HG03039 (cell line): Measurements from ENCODE around the gene UNC13A.

Experiments used
- ATAC-seq: cut with Tn5 transposase; IDR thresholded peaks from one replicate; pipeline ENCODE4 v1.9.1; 2021; ENCODE audit warnings: mild to moderate bottlenecking, moderate library complexity; ENCODE audit not compliant: unreplicated experiment

UNC13A gene

GRCh38 chr19:17632577-17632976 lies 55.6 kb downstream of the UNC13A start:
- ATAC-seq, result no peak

GRCh38 chr19:17629760-17630159 lies 58.4 kb downstream of the UNC13A start:
- no peak for ATAC-seq

GRCh38 chr19:17627921-17628320 lies 60.2 kb downstream of the UNC13A start:
- ATAC-seq, result no peak

DNA sequence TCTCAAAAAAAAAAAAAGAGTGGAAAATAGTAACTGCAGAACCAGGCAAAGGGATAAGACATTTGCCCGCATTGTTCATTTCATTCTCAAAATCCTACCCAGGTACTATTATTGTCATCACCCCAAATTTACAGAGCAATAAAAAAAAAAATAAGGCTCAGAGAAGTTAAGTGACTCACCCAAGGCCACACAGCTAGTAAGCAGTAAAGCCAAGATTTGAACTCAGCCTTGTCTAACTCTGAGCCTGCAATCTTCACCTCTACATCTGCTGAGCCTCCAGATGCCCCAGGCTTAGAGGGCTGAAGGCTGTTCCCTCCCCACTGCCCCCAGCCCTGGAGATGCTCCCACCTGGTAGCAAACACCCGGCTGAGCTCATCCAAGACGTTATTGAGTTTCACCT lies 61.0 kb downstream of the UNC13A start:
- no peak for ATAC-seq

GRCh38 chr19:17626456-17627015 lies 61.6 kb downstream of the UNC13A start:
- no peak for ATAC-seq

DNA sequence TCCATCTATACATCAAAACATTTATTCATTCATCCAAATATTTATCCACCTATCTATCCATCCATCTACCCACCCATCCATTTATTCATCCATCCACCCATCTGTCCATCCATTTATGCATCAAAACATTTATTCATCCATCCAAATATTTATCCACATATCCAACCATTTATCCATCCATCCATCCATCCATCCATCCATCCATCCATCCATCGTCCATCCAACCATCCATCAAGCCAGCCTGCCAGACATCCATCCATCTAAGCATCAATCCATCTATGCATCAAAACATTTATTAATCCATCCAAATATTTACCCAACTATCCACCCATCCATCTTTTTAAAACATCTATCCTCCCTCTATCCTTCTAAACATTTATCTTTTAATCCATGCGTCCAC lies 62.2 kb downstream of the UNC13A start:
- ATAC-seq, result no peak

- ATAC-seq, result no peak
These were observed 63.1 kb downstream of the UNC13A start for GRCh38 chr19:17625043-17625442.

DNA sequence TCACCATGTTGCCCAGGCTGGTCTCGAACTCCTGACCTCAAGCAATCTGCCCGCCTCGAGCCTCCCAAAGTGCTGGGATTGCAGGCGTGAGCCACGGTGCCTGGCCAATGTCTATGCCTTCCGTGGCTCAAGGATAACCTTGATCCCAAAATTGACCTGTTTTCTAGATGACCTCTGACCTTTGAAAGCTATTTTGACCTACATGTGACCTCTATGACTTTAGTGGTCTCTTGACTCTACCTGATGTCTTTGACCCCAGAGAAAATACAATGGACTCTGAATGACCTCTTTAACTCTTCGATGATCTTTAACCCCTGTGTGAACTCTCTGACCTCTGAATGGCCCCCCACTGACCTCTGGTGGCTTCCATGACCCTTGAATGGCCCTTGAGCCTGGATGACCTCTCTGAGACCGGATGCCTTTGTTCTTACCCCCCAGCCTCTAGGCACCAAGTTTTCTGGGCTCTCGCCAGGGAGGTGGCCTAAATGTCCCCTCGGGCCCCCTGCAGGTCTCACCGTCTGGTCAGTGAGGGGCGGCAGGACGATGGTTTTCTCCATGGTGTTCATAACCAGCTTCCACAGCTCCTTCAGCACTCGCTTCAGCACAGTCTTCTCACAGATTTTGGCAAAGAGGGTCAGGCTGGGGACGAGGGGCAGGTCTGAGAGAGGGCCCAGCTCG lies 63.7 kb downstream of the UNC13A start:
- ATAC-seq, result no peak

- no peak for ATAC-seq
These were observed 64.8 kb downstream of the UNC13A start for GRCh38 chr19:17623224-17623935.

GRCh38 chr19:17620696-17621095 lies 67.5 kb downstream of the UNC13A start:
- ATAC-seq, result no peak

DNA sequence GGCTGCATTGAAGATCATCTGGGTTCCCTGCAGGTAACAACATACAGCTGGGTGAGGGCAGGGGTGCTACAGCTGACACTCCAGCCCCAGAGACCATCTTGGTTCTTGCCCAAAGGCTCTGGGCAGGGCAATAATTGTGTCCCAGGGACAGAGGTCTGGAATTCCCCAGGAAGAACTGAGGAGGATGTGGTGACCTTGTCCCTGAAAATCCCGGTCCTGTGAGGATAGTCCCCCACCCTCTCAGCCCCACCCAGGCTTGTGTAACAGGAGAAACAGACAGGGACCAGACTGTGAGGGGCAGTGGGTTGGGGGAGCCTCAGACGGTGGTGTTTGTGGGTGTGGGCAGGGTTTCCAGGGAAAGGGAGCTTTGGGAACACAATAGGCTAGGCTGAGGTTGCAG lies 69.2 kb downstream of the UNC13A start:
- ATAC-seq, result no peak

DNA sequence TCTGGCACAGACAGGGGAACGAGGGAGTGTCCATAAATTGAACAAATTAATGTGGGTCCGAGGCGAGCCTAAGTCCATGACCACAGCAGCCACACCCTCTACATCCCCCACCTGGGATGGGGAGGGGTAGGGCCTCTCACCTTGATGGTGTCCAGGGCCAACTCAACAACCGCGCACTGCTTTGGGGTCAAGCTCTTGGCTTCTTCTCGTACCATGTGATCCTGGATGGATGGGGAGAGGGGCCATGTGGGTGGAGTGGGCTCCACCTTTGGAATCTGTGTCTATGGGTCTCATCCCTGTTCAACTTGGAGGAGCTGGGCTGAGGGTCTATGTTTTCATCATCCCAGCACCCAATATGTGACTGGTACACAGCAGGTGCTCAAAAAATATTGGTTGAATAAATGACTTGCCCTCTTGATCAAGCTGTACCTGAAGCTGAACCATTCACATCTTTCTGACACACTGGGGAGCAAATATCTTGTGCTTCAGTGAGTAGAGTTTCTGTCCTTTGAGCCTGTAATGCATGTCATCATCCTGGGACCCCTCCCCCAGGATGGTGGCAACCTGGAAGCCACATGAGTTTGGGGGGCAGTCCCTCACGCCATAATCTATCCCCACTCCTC lies 69.8 kb downstream of the UNC13A start:
- ATAC-seq, result no peak

- ATAC-seq, result no peak
These were observed 70.4 kb downstream of the UNC13A start for GRCh38 chr19:17617807-17618192.

DNA sequence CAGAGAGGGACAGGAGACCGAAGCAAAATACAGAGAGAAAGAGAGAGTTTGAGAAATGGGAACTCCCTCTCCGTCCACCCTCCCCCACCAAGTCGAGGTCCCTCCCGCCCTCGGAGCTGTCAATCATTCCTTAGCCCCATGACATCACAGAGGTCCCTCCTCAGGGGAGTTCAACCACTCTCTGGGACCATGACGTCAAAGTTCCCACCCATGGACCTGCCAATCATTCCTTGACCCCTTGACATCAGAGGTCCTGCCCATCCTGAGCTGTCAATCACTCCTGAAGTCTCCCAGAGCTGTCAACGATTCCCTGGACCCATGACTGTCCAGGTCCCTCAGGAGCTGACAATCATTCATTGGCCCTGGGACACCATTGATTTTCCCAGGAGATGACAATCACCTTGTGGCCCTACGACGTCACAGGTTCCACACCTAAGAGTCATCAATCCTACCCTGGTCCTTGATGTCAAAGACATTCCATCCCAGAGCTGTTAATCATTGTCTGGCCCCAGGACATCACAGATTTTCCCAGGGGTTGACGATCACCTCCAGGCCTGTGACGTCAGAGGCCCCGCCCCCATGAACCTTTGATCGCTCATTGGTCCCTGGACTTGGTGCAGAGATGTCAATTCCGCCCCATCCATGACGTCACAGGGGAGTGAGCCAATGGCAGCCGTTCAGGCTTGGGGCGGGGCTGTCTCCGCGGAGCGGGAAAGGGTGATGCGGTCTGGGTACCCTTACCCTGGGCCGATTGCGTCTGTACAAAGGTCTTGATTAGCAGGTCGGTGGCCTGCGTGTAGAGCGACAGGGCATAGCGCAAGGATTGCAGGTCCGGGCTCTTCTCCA lies 71.0 kb downstream of the UNC13A start:
- no peak for ATAC-seq

DNA sequence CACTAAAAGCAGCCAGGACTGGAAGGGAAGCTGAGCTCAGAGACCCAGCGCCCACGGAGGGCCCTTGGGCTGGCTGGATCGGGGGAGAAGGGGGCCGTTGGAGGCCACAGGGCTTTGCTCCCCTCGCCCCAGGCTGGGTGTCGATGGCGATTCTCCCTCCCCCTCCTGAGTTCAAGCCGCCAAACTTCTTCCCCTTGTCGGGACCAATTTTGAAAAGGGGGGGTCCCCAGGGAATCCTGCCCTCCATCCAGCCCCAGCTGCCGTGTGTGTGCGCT lies 71.5 kb downstream of the UNC13A start:
- ATAC-seq, result no peak

DNA sequence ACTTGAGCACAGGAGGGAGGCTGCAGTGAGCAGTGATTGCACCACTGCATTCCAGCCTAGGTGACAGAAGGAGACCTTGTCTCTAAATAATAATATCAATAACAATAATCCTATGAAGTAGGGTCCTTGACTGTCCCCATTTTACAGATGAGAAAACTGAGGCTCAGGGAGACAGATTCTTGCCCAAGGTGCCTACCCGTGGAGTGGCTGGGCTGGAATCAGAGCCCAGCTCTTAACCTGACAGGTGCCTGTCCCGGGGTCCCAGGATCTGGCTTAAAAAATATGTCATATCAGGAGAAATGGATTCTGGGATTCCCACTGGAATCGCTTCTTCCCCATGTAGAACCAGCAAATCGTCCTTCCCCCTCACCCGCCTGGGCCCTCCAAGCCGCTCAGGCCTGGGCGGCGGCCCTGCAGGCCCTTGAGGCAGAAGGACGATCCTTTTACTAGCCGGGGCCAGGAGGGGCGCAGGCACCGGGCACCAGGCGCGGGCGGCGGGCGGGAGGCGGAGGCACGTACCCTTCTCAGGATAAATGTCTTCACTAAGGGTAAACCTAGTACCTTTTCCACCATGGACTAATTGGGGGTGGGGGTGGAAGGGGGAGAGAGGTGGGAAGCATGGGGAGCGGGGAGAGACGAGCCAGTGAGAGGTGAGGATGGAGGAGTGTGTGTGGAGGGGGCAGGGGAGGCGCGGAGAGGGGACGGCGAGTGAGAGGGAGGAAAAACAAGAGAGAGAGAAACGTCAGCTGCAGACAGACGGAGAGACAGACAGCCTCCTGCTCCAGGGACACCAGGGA lies 72.1 kb downstream of the UNC13A start:
- ATAC-seq, result no peak

GRCh38 chr19:17614476-17614875 lies 73.7 kb downstream of the UNC13A start:
- no peak for ATAC-seq

- ATAC-seq, result no peak
These were observed 76.5 kb downstream of the UNC13A start for GRCh38 chr19:17611462-17612244.

DNA sequence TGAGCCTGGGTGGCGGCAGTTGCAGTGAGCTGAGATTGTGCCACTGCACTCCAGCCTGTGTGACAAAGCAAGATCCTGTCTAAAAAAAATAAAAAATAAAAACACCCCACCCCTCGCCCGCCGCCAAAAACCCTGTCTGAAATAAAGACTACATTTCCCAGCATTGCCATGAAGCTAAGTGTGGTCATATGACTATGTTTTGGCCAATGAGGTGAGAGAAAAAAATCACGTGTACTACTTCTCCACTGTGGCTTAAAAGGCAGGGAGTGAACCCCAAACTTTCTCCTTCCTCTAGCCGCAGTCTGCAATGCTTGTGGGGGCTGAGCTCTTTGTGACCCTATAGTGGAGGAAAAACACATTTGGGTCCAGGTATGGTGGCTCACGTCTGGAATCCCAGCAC lies 77.8 kb downstream of the UNC13A start:
- ATAC-seq, result no peak

DNA sequence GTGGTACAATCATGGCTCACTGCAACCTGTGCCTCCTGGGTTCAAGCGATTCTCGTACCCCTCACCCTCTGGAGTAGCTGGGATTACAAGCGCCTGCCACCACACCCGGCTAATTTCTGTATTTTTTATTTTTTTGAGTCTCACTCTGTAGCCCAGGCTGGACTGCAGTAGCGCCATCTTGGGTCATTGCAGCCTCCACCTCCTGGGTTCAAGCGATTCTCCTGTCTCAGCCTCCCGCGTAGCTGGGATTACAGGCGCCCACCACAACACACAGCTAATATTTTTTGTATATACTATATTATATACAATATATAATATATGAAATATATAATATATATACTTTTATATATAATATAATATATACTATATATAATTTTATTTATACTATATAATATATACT lies 80.2 kb downstream of the UNC13A start:
- no peak for ATAC-seq
